GM13976 (cell line): Measurements from ENCODE around the gene DFFB.
A peak's percentile ranks its signal among the peaks of the same experiment; 100 is the strongest.

Experiments used
- DNase-seq: peaks from one replicate; pipeline ENCODE4 v3.0.0; 2012; ENCODE audit warnings: low spot score
- CTCF ChIP-seq: IDR thresholded peaks from 2 replicates; pipeline ENCODE4 v1.5.1; 2012; ENCODE audit warnings: borderline replicate concordance, mild to moderate bottlenecking; ENCODE audit not compliant: insufficient read depth; ENCODE audit errors: extremely low read depth, missing control alignments, control extremely low read depth
- in situ Hi-C: fragments of 300-500 bp; cut with MboI; formaldehyde crosslinking; loops from one replicate; pipeline ENCODE4 v1.12.0; 2022; ENCODE audit warnings: low sequenced_read_pairs, mixed read lengths, inconsistent platforms; ENCODE audit not compliant: unreplicated experiment

DFFB gene

GRCh38 chr1:3905953-3906671 is 48.8 kb downstream of the DFFB start:
- in situ Hi-C loops: loop anchor here (25.0 kb wide), 1 partner anchor 906 kb away; no protein-coding TSS in a partner anchor
- TF ChIP-seq CTCF: no peak
- DNase-seq: no peak

GRCh38 chr1:3906672-3907020 is 49.4 kb downstream of the DFFB start:
- no peak for DNase-seq
- in situ Hi-C loops: loop anchor here (25.0 kb wide), 1 partner anchor 906 kb away; no protein-coding TSS in a partner anchor
- TF ChIP-seq CTCF: no peak

- in situ Hi-C loops: loop anchor here (25.0 kb wide), 1 partner anchor 905 kb away; no protein-coding TSS in a partner anchor
- TF ChIP-seq CTCF: peak; percentile 50
- DNase-seq: peak; percentile 67
Observed at GRCh38 chr1:3907031-3907534, 49.8 kb downstream of the DFFB start.

GRCh38 chr1:3907621-3908165 is 50.4 kb downstream of the DFFB start:
- no peak for TF ChIP-seq CTCF
- no peak for DNase-seq
- in situ Hi-C loops: loop anchor here (25.0 kb wide), 1 partner anchor 905 kb away; no protein-coding TSS in a partner anchor

GRCh38 chr1:3908886-3909517 is 51.7 kb downstream of the DFFB start:
- TF ChIP-seq CTCF: no peak
- in situ Hi-C loops: loop anchor here (25.0 kb wide), 1 partner anchor 903 kb away; no protein-coding TSS in a partner anchor
- DNase-seq: no peak

- DNase-seq: no peak
- TF ChIP-seq CTCF: no peak
- in situ Hi-C loops: loop anchor here (25.0 kb wide), 1 partner anchor 903 kb away; no protein-coding TSS in a partner anchor
Observed at GRCh38 chr1:3909615-3910014, 52.3 kb downstream of the DFFB start.
